Bone marrow (tissue), 2 donors: ENCODE data around the gene CFAP92.

Experiments
- DNase-seq, 2 donors: peaks; one replicate each; lab custom pipeline; 2025; lab: John Stamatoyannopoulos, UW

CFAP92 gene

DNA sequence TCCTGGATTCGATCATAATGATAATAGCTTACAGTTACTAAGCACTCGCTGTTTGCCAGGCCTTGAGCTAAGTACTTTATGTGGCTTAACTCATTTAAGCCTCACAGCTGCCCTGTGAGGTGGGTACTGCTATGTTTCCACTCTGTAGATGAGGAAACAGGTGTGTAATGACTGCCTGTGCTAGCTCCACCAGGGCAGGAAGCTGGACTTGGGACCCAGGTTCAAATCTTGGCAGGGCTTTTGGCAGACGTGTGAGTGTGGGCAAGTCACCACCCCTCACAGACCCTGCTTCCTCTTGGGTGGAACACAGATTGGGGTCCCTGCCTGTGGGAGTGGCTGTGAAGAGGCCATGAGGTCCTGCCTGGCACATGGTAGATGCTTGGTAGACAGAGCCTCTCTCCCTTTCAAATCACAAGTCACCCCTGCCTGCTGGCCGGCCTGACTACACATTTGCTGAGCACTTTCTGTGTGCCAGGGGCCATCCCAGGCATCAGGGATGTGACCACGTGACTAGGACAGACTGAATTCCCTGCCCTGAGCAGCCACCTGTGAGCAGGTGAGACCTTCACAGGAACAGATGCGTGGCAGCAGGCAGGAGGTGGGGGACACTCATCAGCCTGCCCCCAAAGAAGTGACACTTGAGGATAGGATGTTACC is 10.9 kb upstream of the CFAP92 start:
- no peak for DNase-seq

GRCh38 chr3:129003578-129004112 is 9.8 kb upstream of the CFAP92 start:
- DNase-seq, result no peak

- no peak for DNase-seq
These were observed 9.0 kb upstream of the CFAP92 start for GRCh38 chr3:129002573-129003569.

- DNase-seq, result no peak
These were observed 8.1 kb upstream of the CFAP92 start for GRCh38 chr3:129001806-129002572.

GRCh38 chr3:129001101-129001805 is 7.4 kb upstream of the CFAP92 start, which contains the start of gene EFCC1:
TSS of gene EFCC1 (plus strand) at chr3:129001304. CDS start at chr3:129001629, 325 bp downstream.
- no peak for DNase-seq

- DNase-seq, result no peak
These were observed 6.8 kb upstream of the CFAP92 start for GRCh38 chr3:129000742-129001100.

DNA sequence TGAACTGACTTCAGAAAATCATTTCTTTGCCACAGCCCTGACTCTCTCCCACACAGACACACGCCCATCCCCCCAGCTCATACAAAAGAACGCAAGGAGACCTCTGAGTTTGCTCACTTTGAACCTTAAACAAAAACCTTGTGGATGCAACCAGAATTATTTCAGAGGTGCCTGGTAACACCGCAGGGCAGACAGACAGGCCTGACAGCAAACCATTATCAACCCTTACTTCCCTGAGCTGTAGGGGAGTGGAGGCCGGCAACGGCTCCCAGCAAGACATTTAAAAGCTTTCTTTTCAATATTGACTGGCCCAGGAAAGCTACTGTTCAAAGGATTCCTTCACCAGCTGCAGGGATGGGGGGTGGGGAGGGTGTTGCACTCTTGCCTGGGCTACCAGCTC is 5.2 kb upstream of the CFAP92 start:
- DNase-seq, result no peak

DNA sequence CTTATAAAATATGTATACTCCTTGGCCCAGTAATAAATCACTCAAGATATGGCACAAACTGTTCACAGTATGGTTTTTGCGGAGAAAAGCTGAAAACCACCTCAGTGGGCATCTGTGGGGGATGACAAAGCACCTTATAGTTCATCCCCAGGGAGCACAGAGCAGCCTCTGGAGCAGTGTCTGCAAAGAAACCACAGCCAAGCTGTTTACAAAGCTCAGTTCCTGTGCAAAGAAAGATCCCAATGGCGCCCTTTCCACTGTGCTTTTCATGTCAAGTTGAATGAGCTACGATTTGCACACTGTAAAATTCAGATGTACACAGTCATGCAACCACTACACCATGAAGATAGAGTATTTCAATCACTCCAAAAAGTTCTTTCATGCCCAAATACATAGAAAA is 4.7 kb upstream of the CFAP92 start:
- peak in 1 of 2 donors; percentile 30 for DNase-seq

DNA sequence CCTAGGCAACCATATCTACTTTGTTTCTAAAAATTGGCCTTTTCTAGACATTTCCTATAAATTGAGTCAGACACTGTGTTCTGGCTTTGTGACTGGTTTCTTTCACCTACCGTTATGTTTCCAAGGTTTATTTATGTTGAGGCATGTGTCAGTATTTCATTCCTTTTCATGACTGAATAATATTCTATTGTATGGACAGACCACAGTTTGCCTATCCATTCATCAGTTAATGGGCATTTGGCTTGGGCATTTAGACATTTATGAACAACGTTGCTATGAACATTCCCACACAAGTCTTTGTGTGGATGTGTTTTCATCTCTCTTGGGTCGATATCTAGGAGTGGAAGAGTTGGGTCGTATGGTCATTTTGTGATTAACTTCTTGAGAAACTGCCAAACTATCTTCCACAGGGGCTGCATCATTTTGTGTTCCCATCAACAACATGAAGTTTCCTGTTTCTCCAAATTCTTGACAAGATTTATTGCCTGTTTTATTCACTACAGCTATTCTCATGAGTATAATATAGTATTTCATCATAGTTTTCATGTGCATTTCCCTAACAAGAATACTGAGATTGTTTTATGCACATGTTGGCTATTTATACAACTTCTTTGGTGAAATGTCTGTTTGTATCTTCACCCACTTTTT is 3.7 kb upstream of the CFAP92 start:
- peak in 1 of 2 donors; percentile 37 for DNase-seq

GRCh38 chr3:128996726-128997125 is 2.9 kb upstream of the CFAP92 start:
- DNase-seq, result no peak

DNA sequence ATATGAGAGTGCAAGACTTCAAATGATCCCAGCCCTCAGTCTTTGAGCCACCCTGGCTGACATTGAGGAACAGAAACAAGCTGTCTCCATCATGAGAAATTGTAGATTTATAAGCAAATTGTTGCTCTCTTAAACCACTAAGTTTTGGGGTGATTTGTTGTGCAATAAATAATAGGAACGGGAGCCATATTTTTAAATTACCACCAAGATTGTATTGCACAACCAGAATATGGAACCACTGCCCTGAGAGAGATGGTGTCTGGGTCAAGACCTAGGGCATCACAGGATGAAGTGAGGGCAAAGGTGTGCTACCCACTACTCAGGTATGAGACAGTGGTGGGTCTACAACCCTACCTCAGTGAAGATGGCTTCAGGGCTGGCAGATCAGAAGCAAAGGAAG is 2.3 kb upstream of the CFAP92 start:
- DNase-seq, result no peak

DNA sequence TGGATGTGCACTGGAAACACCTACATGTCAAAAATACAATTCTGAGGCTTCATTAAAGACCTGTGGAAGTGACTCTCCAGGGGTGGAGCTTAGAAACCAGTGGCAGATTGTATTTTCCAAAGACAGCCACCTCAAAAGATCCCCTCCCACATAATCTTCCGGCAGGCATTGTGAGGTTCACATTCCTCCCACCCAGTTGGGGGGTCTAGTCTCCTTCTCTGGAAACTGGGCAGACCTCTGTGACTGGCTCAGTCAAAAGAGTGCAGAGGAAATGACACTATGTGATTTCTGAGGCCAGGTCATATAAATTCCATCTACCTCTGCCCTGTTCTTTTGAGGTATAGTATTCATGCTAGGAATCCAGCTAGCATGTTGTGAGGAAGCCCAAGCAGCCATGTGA is 1.9 kb upstream of the CFAP92 start:
- no peak for DNase-seq

DNA sequence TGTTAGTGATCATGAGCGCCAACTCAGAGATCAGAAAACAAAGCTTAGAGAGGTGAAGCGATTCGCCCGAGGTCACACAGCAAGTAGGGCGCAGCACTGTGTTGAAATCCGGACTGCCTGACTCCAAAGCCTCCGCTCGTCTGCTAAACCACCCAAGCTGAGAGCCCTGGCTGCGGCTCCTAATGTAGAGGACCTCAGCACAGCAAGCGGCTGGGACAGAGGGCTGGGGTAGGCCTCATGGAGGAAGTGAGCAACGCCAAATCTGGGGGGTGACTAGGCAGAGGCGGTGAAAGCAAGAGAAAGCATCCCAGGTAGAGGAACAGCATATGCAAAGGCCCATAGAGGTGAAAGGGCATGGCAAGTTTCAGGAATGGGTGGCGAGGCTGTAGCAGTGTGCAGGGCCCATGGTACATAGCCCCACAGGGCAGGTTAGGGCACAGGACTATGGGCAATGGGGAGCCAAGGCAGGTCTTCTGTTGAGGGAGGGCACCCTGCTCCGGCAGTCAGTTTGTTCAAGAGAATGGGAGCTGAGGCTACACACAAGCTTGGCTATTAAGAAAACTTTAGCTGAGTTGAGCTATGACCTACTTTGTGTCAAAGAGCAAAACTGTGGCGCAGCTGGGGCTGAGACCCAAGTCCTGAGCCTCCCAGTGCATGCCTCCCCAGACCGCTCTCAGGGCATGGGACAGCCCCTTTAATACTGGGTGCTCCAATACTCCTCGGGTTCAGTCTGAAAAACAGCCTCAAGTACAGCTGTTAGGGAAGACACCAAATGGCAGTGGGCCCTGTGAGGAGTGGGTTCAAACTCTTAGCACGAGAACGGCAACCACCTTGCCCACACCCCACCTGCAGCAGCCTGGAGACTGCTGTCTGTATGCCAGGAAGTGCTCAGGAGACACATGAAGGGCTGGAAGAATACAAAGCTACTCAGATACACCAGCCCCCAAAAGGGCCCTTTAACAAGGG is 988 bp upstream of the CFAP92 start:
- no peak for DNase-seq

DNA sequence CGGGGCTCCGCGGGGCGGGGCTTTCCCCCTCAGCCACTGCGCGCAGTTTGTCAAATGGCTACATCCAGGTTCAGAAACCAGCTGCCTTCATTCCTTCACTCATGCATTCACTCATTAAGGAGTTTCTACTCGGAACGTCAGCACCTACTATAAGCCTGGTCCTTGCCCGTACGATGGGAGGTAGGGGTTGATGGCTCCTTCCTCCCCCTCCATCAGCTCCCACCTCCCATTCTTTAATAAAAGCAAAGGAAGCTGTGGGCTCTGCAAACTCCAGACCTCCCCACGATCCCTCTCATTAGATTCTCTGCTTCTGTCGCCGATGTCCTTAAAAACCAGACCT is 267 bp upstream of the CFAP92 start:
- DNase-seq, result peak in 1 of 2 donors; percentile 36

- no peak for DNase-seq
These were observed 883 bp downstream of the CFAP92 start for GRCh38 chr3:128992926-128993460.

- no peak for DNase-seq
These were observed 2.5 kb downstream of the CFAP92 start for GRCh38 chr3:128991355-128991895.

DNA sequence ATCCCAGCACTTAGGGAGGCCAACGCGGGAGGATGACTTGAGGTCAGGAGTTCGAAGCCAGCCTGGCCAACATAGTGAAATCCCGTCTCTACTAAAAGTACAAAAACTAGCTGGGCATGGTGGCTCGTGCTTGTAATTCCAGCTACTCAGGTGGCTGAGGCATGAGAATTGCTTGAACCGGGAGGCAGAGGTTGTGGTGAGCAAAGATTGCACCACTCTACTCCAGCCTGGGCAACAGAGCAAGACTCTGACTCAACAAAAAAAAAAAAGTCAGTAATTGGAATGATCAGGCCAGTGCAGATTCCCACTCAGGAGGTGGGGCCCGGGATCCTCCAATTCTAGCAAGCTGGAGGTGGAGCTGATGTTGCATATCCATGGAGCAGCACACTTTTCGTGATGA is 5.6 kb downstream of the CFAP92 start:
- DNase-seq, result no peak

DNA sequence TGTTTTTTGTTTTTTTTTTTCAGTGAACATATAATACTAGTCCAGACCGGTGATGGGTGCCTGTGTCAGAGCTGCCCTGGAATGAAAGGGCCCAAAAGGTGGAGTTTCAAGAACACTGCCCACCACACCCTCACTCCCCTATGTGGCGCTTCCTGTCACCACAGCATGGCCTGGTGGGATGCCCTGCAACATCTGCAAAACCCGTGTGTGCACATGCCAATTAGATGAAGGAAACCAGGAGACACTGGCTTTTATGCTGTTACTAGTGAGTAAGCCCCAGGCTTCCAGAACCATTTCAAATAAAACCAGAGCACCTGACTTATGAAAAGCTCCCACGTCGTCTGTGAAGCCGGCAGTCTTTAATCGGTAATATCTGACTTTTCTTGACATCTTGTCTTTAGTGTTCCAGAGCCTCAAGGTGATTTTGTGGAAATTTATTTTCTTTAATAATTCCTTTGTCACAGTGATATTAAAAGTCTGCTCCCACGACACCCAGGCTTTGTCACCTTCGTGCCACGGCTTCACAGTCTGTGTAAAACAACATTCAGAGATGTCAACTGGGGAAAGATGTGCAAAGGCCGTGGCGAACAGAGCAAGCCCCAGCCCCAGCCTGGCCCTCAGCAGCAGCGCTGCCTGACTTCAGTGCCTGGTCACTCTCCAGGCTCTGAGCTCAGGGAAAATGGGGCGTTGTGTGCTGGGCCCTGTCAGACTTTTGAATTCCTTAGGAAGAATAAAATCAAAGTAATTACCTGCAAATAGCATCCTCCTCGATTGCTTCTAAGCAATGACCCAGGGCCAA is 6.4 kb downstream of the CFAP92 start:
- DNase-seq, result no peak

GRCh38 chr3:128984596-128984995 is 9.3 kb downstream of the CFAP92 start:
- no peak for DNase-seq
